BLaER1 treated with 17β-estradiol and CSF1 and Interleukin-3, amounts not matched to agents 10 nM and 100 nM (cell line): ENCODE data around the gene SLC6A13.
A peak's percentile ranks its signal among the peaks of the same experiment; 100 is the strongest.

Source experiments
- H3K27ac ChIP-seq, 11 experiments: shearing (Covaris generic); formaldehyde crosslinking; 2 replicates each; pipeline ENCODE4 v1.8.1; 2022
- H3K27me3 ChIP-seq, 11 experiments: shearing (Covaris generic); formaldehyde crosslinking; 2 replicates each; pipeline ENCODE4 v1.8.1; 2022
- H3K36me3 ChIP-seq, 11 experiments: shearing (Covaris generic); formaldehyde crosslinking; 2 replicates each; pipeline ENCODE4 v1.8.1; 2022
- H3K4me1 ChIP-seq, 10 experiments: shearing (Covaris generic); formaldehyde crosslinking; 2 replicates each; pipeline ENCODE4 v1.8.1; 2022
- H3K4me2 ChIP-seq, 11 experiments: shearing (Covaris generic); formaldehyde crosslinking; 2 replicates each; pipeline ENCODE4 v1.8.1; 2022
- H3K4me3 ChIP-seq, 10 experiments: shearing (Covaris generic); formaldehyde crosslinking; 2 replicates each; pipeline ENCODE4 v1.8.1; 2022
- H3K9ac ChIP-seq, 11 experiments: shearing (Covaris generic); formaldehyde crosslinking; 2 replicates each; pipeline ENCODE4 v1.8.1; 2022
- H3K9me3 ChIP-seq, 11 experiments: shearing (Covaris generic); formaldehyde crosslinking; replicated peaks in 1 of 11; 2 replicates each; pipeline ENCODE4 v1.8.1; 2022
- H4K20me1 ChIP-seq, 11 experiments: shearing (Covaris generic); formaldehyde crosslinking; 2 replicates each; pipeline ENCODE4 v1.8.1; 2022
- Cebpa-rat ChIP-seq, 11 experiments: shearing (Covaris generic); IDR thresholded peaks; 2 replicates each; pipeline ENCODE4 v1.8.1; 2022

The SLC6A13 gene

DNA sequence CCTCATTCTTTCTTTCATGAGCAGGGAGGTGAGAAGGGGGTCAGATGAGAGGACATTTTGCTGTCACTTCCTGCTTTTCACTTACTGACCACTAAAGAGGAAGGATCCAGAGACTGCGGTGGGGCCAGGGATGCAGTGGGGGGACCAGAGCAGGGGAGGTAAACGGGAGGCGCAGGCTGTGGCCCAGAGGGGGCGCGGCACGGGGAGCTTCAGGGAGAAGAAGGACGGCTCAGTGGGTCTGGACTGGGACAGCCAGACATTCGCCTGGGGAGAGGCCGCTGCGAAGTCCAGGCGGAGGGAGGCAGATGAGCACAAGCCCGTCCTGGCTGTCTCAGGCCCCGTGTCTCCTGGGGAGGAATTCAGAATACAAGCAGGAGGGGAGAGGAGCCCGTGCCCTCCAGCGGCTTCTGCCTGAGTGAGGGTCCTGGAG is 89.9 kb downstream of the SLC6A13 start:
- H3K27me3 ChIP-seq, result no peaks in the 10 kb centered on the region
- H3K4me1 ChIP-seq, result peaks cover 56 to 68% (median 62%) of the 10 kb centered on the region in 10 experiments
- TF ChIP-seq Cebpa-rat (IDR thresholded peaks at IDR 0.05), result no peak
- H3K4me3 ChIP-seq, result no peak overlapping the region
- H3K36me3 ChIP-seq, result no peaks in the 10 kb centered on the region
- 0 out of 22 replicates have a peak overlapping the region, but pooled peaks of 1 of the 11 experiments have one; percentile 10 for H3K27ac ChIP-seq
- peak overlapping the region; percentile 47 to 79 (median 65) for H3K4me2 ChIP-seq
- H3K9ac ChIP-seq, result peak overlapping the region in 1 of 11 experiments; percentile 18; a peak in 1 of 22 replicates
- no peaks in the 10 kb centered on the region for H3K9me3 ChIP-seq
- no peaks in the 10 kb centered on the region; a peak in 1 of 22 replicates for H4K20me1 ChIP-seq

DNA sequence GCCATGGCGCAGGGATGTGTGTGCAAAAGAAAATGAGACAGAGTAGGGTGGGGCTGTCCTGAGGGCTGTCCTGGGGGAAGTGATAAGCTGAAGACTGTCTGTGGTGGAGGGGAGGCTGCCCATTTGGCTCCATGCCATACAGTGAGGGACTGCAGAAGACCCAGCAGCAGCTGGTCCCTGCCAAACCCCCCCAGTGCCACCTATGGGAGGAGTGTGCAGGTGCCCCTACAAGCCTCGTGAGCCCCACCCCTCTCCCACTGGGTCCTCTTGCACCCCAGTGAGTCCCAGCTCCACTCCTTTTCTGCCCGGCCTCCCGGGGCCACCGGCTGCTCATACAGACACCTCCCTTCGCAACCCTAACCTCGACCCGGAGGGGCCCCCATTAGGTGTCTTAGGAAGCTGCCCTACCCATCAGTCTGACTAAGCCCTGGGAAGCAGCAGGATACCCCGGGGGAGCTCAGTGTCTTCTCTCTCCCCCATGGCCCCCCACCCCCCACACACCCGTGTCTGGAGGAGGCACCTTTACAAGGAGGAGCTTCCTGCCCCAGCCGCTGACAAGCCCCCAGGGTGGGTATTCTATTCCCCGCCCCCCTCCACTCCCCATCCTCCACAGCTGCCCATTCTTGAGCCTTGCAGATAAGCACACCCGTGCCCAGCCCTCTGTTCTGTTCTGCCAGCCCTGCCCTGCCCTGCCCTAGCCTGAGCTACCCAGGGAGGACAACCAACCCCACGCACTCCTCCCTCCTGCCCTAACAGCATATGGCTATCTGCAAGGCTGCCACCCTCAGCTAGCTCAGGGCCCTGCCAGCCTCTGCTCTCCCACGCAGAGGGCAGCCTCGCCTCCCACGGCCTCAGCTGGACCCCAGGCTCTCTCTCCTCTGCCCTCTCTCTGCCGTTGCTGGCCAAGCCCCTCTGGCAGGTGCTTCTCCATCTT is 90.6 kb downstream of the SLC6A13 start:
- no peaks in the 10 kb centered on the region for H3K36me3 ChIP-seq
- no peaks in the 10 kb centered on the region; a peak in 1 of 22 replicates for H4K20me1 ChIP-seq
- H3K4me1 ChIP-seq, result peaks cover 56 to 68% (median 65%) of the 10 kb centered on the region in 10 experiments
- no peaks in the 10 kb centered on the region for H3K27me3 ChIP-seq
- H3K4me2 ChIP-seq, result peak overlapping the region; percentile 47 to 79 (median 65); a peak in 21 of 22 replicates
- no peaks in the 10 kb centered on the region for H3K9me3 ChIP-seq
- no peak overlapping the region for H3K4me3 ChIP-seq
- 0 out of 22 replicates have a peak overlapping the region, but pooled peaks of 1 of the 11 experiments have one; percentile 10 for H3K27ac ChIP-seq
- no peak for TF ChIP-seq Cebpa-rat (IDR thresholded peaks at IDR 0.05)
- H3K9ac ChIP-seq, result no peak overlapping the region; a peak in 1 of 22 replicates

DNA sequence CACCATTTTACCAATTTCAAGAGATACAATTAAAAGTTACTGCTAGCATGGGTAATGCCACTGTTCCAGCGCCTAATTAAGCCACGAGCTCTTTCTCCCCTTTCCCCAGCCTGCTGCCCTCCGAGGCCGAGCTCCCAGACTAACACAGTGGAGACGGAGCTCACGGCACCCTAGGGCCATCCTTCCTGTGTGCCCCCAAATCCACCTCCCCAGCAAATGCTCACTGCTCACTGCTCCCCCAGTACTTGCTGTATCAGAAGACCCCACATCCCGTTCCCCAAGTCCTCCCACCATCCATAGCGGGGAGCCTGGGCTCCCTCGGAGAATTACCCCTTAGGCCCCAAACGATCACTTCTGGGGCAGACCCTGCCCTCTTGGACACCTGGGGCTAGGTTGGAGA is 91.4 kb downstream of the SLC6A13 start:
- Histone ChIP-seq H3K4me2 (no peak overlapping the region), H3K9ac (no peak overlapping the region), H3K36me3 (no peaks in the 10 kb centered on the region), H3K27ac (no peak overlapping the region), H3K27me3 (no peaks in the 10 kb centered on the region), H4K20me1 (no peaks in the 10 kb centered on the region; a peak in 1 of 22 replicates), H3K9me3 (no peaks in the 10 kb centered on the region), H3K4me1 (peaks cover 53 to 68% (median 63%) of the 10 kb centered on the region in 10 experiments), H3K4me3 (no peak overlapping the region)
- TF ChIP-seq Cebpa-rat (IDR thresholded peaks at IDR 0.05), result no peak
